ENCODE measurements around the gene PDZK1. TPM values are rescaled to one million over a fixed set of nuclear protein-coding genes. Genes with fewer than 3 reads are reported as not detected.
"Not testable (repeated sequence)": the region's sequence is repeated elsewhere in the genome, so short reads cannot be mapped to it uniquely, and the experiment has no call there.

The PDZK1 gene
- total RNA-seq, 1 donor, result 0.36 TPM

- H4K20me1 ChIP-seq (ENCODE audit: insufficient read depth, low read length), result no peaks in the 10 kb centered on the region
- no peaks in the 10 kb centered on the region for H3K27me3 ChIP-seq (ENCODE audit: insufficient read depth, low read length)
- peak overlapping the region; percentile 81 for H3K27ac ChIP-seq (ENCODE audit: low read depth, low read length)
- DNase-seq (ENCODE audit: insufficient read length, low spot score, missing footprints), result peak; percentile 90
- peaks cover 21% of the 10 kb centered on the region for H3K4me1 ChIP-seq (ENCODE audit: insufficient read depth, low read length)
- H3K4me2 ChIP-seq (ENCODE audit: insufficient read depth, low read length), result peak overlapping the region; percentile 97
- no peaks in the 10 kb centered on the region for H3K36me3 ChIP-seq (ENCODE audit: insufficient read depth, low read length)
- no peaks in the 10 kb centered on the region for H3K9me3 ChIP-seq (ENCODE audit: low read depth, low read length)
- TF ChIP-seq, protein P1, sequence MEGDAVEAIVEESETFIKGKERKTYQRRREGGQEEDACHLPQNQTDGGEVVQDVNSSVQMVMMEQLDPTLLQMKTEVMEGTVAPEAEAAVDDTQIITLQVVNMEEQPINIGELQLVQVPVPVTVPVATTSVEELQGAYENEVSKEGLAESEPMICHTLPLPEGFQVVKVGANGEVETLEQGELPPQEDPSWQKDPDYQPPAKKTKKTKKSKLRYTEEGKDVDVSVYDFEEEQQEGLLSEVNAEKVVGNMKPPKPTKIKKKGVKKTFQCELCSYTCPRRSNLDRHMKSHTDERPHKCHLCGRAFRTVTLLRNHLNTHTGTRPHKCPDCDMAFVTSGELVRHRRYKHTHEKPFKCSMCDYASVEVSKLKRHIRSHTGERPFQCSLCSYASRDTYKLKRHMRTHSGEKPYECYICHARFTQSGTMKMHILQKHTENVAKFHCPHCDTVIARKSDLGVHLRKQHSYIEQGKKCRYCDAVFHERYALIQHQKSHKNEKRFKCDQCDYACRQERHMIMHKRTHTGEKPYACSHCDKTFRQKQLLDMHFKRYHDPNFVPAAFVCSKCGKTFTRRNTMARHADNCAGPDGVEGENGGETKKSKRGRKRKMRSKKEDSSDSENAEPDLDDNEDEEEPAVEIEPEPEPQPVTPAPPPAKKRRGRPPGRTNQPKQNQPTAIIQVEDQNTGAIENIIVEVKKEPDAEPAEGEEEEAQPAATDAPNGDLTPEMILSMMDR (IDR thresholded peaks at IDR 0.05; ENCODE audit: extremely low read depth, low read depth, low read length), result no peak
- H3K4me3 ChIP-seq (ENCODE audit: insufficient read depth, low read length), result peak overlapping the region; percentile 72
- H3K79me2 ChIP-seq (ENCODE audit: insufficient read depth, low read length), result no peaks in the 10 kb centered on the region
- peak overlapping the region; percentile 89 for H2AFZ ChIP-seq (ENCODE audit: low read length)
These were observed 13.3 kb upstream of the PDZK1 start for GRCh38 chr1:145720556-145720877.

DNA sequence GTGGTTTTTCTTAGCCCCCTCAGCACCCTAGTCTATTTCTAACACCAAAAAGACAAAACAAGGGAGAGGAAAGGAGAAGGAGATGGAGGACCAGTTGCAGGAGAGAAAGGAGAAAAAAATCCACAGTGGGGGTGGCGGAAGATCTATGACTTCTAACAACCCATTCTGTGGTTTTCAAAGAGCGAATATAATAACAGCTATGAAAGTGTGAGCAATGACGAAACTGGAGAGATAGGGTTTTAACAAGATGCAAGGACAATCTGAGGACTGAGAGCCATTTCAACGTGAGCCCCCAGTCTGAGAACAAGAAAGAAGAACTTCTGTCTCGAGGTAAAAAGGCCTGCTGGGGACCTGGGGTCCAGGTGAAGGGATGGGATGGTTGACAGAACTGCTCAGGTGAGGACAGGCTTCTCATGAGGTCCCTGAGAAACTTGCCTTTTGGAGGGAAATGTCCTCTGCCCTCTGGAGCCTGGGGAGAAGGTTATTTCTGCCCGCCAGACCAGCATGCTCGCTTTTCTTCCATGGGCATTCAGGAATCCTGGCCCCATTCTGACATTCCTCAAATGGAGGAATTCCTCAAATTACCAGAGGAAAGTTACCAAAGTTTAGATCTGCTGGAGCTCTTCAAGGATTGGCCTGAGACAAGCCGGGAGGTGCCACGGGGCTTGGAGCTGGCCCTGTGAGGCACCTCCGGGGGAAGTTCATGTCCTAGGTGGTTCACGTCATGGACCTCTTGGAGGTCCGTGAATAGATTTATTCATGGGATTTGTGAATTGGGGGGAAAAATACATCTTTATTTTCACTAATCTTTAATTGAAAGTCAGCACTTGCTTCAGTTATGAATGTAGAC lies 12.3 kb upstream of the PDZK1 start, which contains the start of gene CD160:
Gene CD160 (plus strand): TSS at position 270 of the 850 bp plus-strand sequence. CDS start 8,829 bp downstream, outside the sequence.
- Histone ChIP-seq H2AFZ (ENCODE audit: low read length) (peak within 1 kb of the TSS; percentile 89), H3K79me2 (ENCODE audit: insufficient read depth, low read length) (no peaks in the 10 kb centered on the region), H3K27me3 (ENCODE audit: insufficient read depth, low read length) (no peaks in the 10 kb centered on the region), H3K4me2 (ENCODE audit: insufficient read depth, low read length) (peak within 1 kb of the TSS; percentile 97), H3K27ac (ENCODE audit: low read depth, low read length) (peak within 1 kb of the TSS; percentile 81), H3K36me3 (ENCODE audit: insufficient read depth, low read length) (no peaks in the 10 kb centered on the region), H3K9me3 (ENCODE audit: low read depth, low read length) (no peaks in the 10 kb centered on the region), H3K4me3 (ENCODE audit: insufficient read depth, low read length) (peak within 1 kb of the TSS; percentile 72), H3K4me1 (ENCODE audit: insufficient read depth, low read length) (peaks cover 21% of the 10 kb centered on the region), H4K20me1 (ENCODE audit: insufficient read depth, low read length) (no peaks in the 10 kb centered on the region)
- DNase-seq (ENCODE audit: insufficient read length, low spot score, missing footprints), result no peak
- TF ChIP-seq, protein P1 (IDR thresholded peaks at IDR 0.05; ENCODE audit: extremely low read depth, low read depth, low read length), result no peak

DNA sequence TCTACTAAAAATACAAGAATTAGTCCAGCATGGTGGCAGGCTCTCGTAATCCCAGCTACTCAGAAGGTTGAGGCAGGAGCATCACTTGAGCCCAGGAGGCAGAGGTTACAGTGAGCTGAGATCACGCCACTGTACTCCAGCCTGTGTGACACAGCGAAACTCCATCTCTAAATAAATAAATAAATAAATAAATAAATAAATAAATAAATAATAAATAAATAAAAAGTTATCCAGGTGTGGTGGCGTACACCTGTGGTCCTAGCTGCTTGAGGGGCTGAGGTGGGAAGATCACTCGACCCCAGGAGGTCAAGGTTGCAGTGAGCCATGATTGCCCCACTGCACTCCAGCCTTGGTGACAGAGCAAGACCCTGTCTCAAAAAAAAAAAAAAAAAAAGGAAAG lies 11.3 kb upstream of the PDZK1 start:
- not testable (repeated sequence) for H3K79me2 ChIP-seq (ENCODE audit: insufficient read depth, low read length); H4K20me1 ChIP-seq (ENCODE audit: insufficient read depth, low read length); H3K27ac ChIP-seq (ENCODE audit: low read depth, low read length); DNase-seq (ENCODE audit: insufficient read length, low spot score, missing footprints); H3K4me2 ChIP-seq (ENCODE audit: insufficient read depth, low read length); H3K36me3 ChIP-seq (ENCODE audit: insufficient read depth, low read length); H3K27me3 ChIP-seq (ENCODE audit: insufficient read depth, low read length); H3K9me3 ChIP-seq (ENCODE audit: low read depth, low read length); H2AFZ ChIP-seq (ENCODE audit: low read length); H3K4me3 ChIP-seq (ENCODE audit: insufficient read depth, low read length)
- H3K4me1 ChIP-seq (ENCODE audit: insufficient read depth, low read length), result peaks cover 21% of the 10 kb centered on the region

- Histone ChIP-seq H3K4me3 (ENCODE audit: insufficient read depth, low read length) (no peak overlapping the region), H3K27me3 (ENCODE audit: insufficient read depth, low read length) (no peaks in the 10 kb centered on the region), H3K4me1 (ENCODE audit: insufficient read depth, low read length) (peaks cover 21% of the 10 kb centered on the region), H3K27ac (ENCODE audit: low read depth, low read length) (no peak overlapping the region), H3K79me2 (ENCODE audit: insufficient read depth, low read length) (no peaks in the 10 kb centered on the region), H2AFZ (ENCODE audit: low read length) (no peak overlapping the region), H3K9me3 (ENCODE audit: low read depth, low read length) (no peaks in the 10 kb centered on the region), H3K4me2 (ENCODE audit: insufficient read depth, low read length) (no peak overlapping the region), H4K20me1 (ENCODE audit: insufficient read depth, low read length) (no peaks in the 10 kb centered on the region), H3K36me3 (ENCODE audit: insufficient read depth, low read length) (no peaks in the 10 kb centered on the region)
- no peak for DNase-seq (ENCODE audit: insufficient read length, low spot score, missing footprints)
- TF ChIP-seq, protein P1 (IDR thresholded peaks at IDR 0.05; ENCODE audit: extremely low read depth, low read depth, low read length), result no peak
These were observed 10.7 kb upstream of the PDZK1 start for GRCh38 chr1:145717833-145718232.
